Lower lobe of right lung (tissue), 2 donors: ENCODE data around the gene S100A12. TPM values are rescaled to one million over a fixed set of nuclear protein-coding genes. Genes with fewer than 3 reads are reported as not detected.
A peak's percentile ranks its signal among the peaks of the same experiment; 100 is the strongest.

Experiments
- ATAC-seq, 2 donors: fragments of 200-7000 bp; cut with Tn5 transposase; one replicate each; pipeline ENCODE4 v1.9.1; 2020 to 2022; ENCODE audit warnings: mild to moderate bottlenecking in 2 of 2, moderate library complexity in 2 of 2
- DNase-seq: peaks from one replicate; pipeline ENCODE4 v3.0.0-alpha.2; 2020
- H3K27ac ChIP-seq: fragments of 200-600 bp; one replicate; pipeline ENCODE4 v1.8.0; 2022
- H3K27me3 ChIP-seq: fragments of 200-600 bp; one replicate; pipeline ENCODE4 v1.8.0; 2022; ENCODE audit warnings: low read depth
- H3K36me3 ChIP-seq: fragments of 200-600 bp; one replicate; pipeline ENCODE4 v1.8.0; 2022; ENCODE audit warnings: mild to moderate bottlenecking
- H3K4me1 ChIP-seq: fragments of 200-600 bp; one replicate; pipeline ENCODE4 v1.8.0; 2022
- H3K4me3 ChIP-seq: fragments of 200-600 bp; one replicate; pipeline ENCODE4 v1.8.0; 2022; ENCODE audit warnings: mild to moderate bottlenecking
- H3K9me3 ChIP-seq: fragments of 200-600 bp; one replicate; pipeline ENCODE4 v1.8.0; 2022
- intact Hi-C: fragments of 100-400 bp; cut with DNase I; formaldehyde crosslinking; loops from one replicate; pipeline ENCODE4 v1.11.0; 2022
- total RNA-seq: library from RNA; stranded (reverse); fragmentation: NEBNext Ultra II Directional; extraction: Animal tissue kit (Norgen Biotek cat#: 25700); gene quantifications from one replicate; pipeline ENCODE4 v1.2.1, GENCODE V29; 2021
- TF ChIP-seq, protein P1 (sequence below): fragments of 200-600 bp; IDR thresholded peaks from one replicate; pipeline ENCODE4 v1.8.0; 2022; ENCODE audit warnings: antibody characterized with exemption, mild to moderate bottlenecking
- donor health status: DM: no; HTN: yes; CAD: no; lungs with severe emphysema.

The S100A12 gene
- total RNA-seq, 1 donor from 2014 or later, result 54.9 TPM

DNA sequence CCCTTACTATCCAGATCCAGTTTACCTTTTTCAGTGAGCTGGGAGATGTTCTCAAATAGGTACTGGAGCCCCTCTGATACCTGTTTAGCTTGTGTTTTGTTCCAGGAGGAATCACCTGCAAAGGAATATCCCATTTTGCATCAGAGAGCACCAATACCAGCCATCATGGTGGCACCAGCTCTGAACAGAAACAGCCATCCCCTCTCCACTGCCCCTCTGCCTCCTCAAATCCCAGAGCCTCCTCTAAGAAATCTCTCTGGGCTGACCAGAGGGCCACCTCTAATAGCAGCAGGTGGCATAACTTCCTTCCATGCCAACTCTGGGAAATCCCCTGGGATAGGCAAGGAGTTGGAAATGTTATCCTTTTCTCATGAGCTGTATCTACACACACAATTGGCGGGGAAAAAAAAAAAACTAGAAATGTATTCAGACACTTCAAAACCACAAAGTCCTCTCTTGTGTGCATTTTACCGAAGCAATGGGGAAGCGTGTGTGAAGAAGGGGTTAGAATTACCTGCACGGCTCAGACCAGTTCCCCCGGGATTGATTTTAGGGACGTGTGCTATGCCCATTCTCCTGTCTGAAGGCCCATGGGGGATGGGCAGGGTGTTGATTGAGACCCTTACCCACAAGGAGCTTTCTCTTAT is 29.2 kb downstream of the S100A12 start:
- ATAC-seq (peak; percentile 54 to 62), DNase-seq (no peak)
- no peak overlapping the region for H3K4me3 ChIP-seq
- H3K27me3 ChIP-seq, result peaks cover 26% of the 10 kb centered on the region
- H3K27ac ChIP-seq, result no peak overlapping the region
- no peaks in the 10 kb centered on the region for H3K9me3 ChIP-seq
- H3K36me3 ChIP-seq, result no peaks in the 10 kb centered on the region
- TF ChIP-seq, protein P1, sequence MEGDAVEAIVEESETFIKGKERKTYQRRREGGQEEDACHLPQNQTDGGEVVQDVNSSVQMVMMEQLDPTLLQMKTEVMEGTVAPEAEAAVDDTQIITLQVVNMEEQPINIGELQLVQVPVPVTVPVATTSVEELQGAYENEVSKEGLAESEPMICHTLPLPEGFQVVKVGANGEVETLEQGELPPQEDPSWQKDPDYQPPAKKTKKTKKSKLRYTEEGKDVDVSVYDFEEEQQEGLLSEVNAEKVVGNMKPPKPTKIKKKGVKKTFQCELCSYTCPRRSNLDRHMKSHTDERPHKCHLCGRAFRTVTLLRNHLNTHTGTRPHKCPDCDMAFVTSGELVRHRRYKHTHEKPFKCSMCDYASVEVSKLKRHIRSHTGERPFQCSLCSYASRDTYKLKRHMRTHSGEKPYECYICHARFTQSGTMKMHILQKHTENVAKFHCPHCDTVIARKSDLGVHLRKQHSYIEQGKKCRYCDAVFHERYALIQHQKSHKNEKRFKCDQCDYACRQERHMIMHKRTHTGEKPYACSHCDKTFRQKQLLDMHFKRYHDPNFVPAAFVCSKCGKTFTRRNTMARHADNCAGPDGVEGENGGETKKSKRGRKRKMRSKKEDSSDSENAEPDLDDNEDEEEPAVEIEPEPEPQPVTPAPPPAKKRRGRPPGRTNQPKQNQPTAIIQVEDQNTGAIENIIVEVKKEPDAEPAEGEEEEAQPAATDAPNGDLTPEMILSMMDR, result no peak
- intact Hi-C loops, result no loop called here
- H3K4me1 ChIP-seq, result peaks cover 23% of the 10 kb centered on the region

DNA sequence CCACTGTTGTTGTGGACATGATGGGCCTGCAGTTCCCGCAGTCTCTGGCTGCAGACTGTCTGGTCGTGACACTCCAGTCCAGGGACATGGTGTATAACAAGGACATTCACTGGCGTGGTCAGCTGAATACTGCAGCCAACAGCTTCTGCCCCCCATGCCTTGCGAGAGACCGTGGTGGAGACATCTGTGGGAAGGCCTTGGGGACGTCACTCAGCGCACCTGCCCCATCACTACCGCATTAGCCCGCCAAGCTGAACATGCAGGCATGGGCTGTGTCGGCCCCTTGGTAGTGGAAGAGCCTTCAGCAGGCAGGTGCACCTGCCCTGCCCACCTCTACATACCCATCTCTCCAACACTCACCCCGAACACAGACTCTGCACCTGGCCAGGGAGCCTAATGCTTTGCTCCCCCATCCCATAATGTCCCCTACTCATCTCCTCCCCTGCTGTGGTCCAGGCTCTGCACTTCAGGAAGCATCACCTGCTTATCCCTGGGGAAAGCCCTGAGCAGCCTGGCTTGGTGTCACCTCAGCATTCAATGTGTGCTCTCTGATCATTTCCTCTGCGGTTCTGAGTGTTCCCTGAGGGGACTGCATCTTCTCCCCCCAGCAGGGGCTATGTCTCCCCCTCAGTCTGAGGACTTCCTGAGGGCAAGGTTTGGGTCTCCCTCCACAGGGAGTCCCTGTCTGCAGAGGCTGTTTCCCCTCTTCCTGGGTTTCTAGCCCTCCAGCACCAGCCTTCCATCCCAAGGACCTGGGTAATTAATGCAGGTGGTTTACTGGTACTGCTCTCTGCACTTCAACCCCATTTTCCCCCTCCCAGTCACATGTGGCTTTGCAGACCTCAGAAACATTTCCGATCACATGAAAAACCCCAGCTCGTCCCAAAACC is 30.0 kb downstream of the S100A12 start:
- Histone ChIP-seq H3K36me3 (no peaks in the 10 kb centered on the region), H3K4me3 (no peak overlapping the region), H3K27me3 (peaks cover 26% of the 10 kb centered on the region), H3K4me1 (peaks cover 23% of the 10 kb centered on the region), H3K9me3 (no peaks in the 10 kb centered on the region), H3K27ac (no peak overlapping the region)
- intact Hi-C loops, result no loop called here
- DNase-seq, result no peak
- TF ChIP-seq, protein P1, result no peak
- ATAC-seq, result peak in 1 of 2 donors; percentile 5

DNA sequence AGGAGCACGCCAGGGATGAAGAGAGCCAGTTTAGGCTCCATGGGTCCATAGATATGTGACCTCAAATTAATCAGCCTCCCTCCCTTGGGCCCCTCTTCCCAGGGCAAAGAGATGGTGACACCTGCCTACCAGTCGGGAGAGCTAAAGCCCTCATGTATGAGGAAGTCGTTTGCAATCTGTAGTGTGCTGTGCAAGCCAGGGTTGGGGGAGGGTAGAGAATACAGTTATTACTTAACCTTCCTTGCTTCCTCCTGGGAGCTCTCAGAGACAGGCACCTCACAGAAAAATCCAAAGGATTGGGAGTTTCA is 30.7 kb downstream of the S100A12 start:
- H3K4me3 ChIP-seq, result no peak overlapping the region
- peaks cover 23% of the 10 kb centered on the region for H3K4me1 ChIP-seq
- DNase-seq (no peak), ATAC-seq (peak; percentile 70 to 84)
- no peaks in the 10 kb centered on the region for H3K9me3 ChIP-seq
- intact Hi-C loops, result no loop called here
- H3K27me3 ChIP-seq, result peaks cover 32% of the 10 kb centered on the region
- H3K27ac ChIP-seq, result no peak overlapping the region
- H3K36me3 ChIP-seq, result no peaks in the 10 kb centered on the region
- TF ChIP-seq, protein P1, result no peak

DNA sequence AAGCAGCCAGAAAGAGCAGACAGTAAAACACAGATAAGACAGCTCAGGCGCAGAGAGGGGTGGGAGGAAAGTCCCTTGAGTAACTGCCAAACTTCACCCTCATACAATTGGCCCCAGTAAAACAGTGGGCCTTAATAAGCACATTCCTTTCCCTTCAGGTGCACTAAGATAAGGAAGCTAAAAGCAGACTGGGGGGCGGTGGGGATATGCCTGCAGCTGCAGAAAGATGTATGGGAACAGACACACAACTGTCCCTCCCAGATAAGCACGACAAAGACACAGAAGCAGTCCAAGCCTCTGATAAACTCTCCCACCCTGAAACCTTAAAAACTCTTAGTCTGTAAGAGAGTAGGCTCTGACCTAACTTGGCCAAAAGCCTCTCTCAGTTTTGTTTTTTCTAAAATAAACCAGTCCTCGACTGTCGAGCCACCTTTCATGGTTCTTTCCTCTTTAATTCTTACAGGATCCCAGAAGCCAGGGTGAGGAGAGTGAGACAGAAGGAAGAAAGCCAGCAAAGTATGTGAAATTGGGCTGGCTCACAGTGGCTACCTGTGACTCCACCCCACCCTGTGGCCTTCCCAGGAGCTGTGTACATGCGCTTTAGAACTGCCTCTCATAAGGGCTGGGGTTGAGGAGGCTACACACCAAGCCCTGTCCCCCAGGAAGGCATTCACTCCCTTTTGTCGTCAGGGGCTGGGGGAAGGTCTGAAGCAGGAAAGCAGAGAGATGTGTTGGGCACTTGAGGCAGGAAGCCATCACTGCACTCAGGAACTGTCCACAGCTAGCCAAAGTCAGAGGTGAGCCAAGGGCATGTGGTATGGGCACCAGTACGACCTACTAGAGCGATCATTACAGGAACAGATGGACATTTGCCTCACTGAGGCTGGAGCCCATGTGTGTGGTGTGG is 31.4 kb downstream of the S100A12 start:
- Histone ChIP-seq H3K4me1 (peaks cover 23% of the 10 kb centered on the region), H3K27ac (no peak overlapping the region), H3K4me3 (no peak overlapping the region), H3K9me3 (no peaks in the 10 kb centered on the region), H3K27me3 (peaks cover 30% of the 10 kb centered on the region), H3K36me3 (no peaks in the 10 kb centered on the region)
- intact Hi-C loops, result no loop called here
- DNase-seq (no peak), ATAC-seq (peak in 1 of 2 donors; percentile 17)
- TF ChIP-seq, protein P1, result no peak

DNA sequence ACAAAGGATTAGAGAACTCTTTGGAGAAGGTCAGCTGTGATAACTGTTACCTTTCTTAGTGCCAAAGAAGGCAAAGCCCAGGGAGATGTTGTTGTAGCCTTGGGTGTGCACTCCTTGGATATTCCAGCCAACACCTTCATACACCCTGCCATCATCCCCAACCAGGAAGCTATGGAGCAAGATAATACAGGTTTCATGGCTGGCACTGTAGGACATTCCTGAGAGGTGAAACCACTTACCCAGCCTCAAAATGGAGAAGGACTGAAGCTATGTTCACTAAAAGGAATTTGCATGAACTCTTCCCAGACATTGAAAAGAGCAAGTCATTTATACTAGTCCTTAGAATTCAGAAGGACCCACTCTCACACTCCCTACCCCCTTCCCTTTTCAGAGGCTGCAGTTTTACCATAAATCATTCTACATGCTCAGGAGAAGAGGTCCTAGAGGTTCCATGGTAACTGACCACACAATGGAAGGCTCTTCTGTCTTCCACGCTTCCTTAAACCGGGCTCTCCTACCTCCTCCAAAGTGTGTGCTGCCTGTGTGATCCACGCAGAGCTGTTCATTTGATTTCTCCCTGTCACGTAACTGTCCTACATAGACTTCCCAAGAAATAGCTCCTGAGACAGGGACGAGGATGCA is 32.3 kb downstream of the S100A12 start:
- TF ChIP-seq, protein P1, result no peak
- H3K4me3 ChIP-seq, result no peak overlapping the region
- no peak overlapping the region for H3K27ac ChIP-seq
- intact Hi-C loops, result no loop called here
- no peaks in the 10 kb centered on the region for H3K9me3 ChIP-seq
- H3K27me3 ChIP-seq, result peaks cover 22% of the 10 kb centered on the region
- DNase-seq, result no peak
- H3K36me3 ChIP-seq, result no peaks in the 10 kb centered on the region
- no peak for ATAC-seq
- H3K4me1 ChIP-seq, result peaks cover 23% of the 10 kb centered on the region
